ENCODE data around the gene TCTN2.

The TCTN2 gene

GRCh38 chr12:123741937-123742572 is 71.1 kb downstream of the TCTN2 start:
- peak; percentile 11 for DNase-seq (ENCODE audit: low spot score)

GRCh38 chr12:123743002-123743401 is 72.1 kb downstream of the TCTN2 start:
- DNase-seq (ENCODE audit: low spot score): no peak

GRCh38 chr12:123744836-123745235 is 73.9 kb downstream of the TCTN2 start:
- DNase-seq (ENCODE audit: low spot score): no peak

GRCh38 chr12:123747309-123747708 is 76.4 kb downstream of the TCTN2 start:
- DNase-seq (ENCODE audit: low spot score): no peak

- no peak for DNase-seq (ENCODE audit: low spot score)
These were observed 77.2 kb downstream of the TCTN2 start for GRCh38 chr12:123748161-123748560.

GRCh38 chr12:123748661-123749060 is 77.7 kb downstream of the TCTN2 start:
- no peak for DNase-seq (ENCODE audit: low spot score)

GRCh38 chr12:123749355-123749754 is 78.4 kb downstream of the TCTN2 start:
- no peak for DNase-seq (ENCODE audit: low spot score)

GRCh38 chr12:123750159-123750656 is 79.3 kb downstream of the TCTN2 start:
- DNase-seq (ENCODE audit: low spot score): no peak

GRCh38 chr12:123752046-123752445 is 81.1 kb downstream of the TCTN2 start:
- DNase-seq (ENCODE audit: low spot score): no peak

GRCh38 chr12:123754041-123754772 is 83.3 kb downstream of the TCTN2 start:
- no peak for DNase-seq (ENCODE audit: low spot score)

GRCh38 chr12:123757561-123757960 is 86.6 kb downstream of the TCTN2 start:
- no peak for DNase-seq (ENCODE audit: low spot score)
